ENCODE measurements around the gene SYNJ2.
A peak's percentile ranks its signal among the peaks of the same experiment; 100 is the strongest.

SYNJ2 gene

DNA sequence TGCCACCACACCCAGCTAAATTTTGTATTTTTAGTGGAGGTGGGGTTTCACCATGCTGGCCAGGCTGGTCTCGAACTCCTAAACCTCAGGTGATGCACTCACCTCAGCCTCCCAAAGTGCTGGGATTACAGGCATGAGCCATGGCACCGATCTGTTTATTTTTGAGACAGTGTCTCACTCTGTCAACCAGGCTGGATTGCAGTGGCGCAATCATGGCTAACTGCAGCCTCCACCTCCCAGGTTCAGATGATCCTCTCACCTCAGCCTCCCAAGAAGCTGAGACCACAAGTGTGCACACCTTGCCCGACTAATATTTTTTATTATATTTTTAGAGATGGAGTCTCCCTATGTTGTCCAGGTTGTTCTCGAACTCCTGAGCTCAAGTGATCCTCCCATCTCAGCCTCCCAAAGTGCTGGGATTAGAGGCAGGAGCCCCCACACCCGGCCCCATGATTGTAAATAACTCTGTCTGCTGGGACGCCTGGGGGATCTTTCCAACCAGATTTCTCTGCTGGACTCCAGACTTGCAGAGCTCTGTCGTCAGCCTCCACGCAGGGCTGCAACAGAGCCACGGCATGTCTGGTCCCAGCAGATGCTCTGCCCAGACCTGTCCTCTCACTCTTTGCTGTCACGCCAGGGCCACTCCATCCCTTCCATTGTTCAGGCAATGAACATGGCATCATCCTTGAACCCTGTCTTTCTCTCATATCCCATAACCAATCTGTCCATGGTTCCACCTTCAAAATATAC lies 25.3 kb downstream of the SYNJ2 start:
- H3K4me3 ChIP-seq: no peak overlapping the region
- no peak overlapping the region for H3K27ac ChIP-seq

DNA sequence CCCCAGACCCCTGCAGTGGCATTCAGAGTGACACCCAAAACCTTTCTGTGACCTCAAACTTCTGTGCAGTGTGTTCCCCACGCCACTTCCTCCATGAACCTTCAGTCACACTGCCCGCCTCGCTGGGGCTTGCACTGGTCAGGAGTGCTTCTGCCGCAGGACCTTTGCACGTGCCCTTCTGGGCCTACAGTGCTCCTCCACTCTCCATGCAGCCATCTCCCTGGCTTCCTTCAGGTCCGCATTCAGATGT lies 27.1 kb downstream of the SYNJ2 start:
- Histone ChIP-seq H3K27ac (peak overlapping the region in 9 of 21 experiments; percentile 1 to 67 (median 51)), H3K4me3 (no peak overlapping the region)

- Histone ChIP-seq H3K27ac (peak overlapping the region in 11 of 21 experiments; percentile 16 to 67 (median 51)), H3K4me3 (no peak overlapping the region)
These were observed 27.6 kb downstream of the SYNJ2 start for GRCh38 chr6:158009114-158009891.

DNA sequence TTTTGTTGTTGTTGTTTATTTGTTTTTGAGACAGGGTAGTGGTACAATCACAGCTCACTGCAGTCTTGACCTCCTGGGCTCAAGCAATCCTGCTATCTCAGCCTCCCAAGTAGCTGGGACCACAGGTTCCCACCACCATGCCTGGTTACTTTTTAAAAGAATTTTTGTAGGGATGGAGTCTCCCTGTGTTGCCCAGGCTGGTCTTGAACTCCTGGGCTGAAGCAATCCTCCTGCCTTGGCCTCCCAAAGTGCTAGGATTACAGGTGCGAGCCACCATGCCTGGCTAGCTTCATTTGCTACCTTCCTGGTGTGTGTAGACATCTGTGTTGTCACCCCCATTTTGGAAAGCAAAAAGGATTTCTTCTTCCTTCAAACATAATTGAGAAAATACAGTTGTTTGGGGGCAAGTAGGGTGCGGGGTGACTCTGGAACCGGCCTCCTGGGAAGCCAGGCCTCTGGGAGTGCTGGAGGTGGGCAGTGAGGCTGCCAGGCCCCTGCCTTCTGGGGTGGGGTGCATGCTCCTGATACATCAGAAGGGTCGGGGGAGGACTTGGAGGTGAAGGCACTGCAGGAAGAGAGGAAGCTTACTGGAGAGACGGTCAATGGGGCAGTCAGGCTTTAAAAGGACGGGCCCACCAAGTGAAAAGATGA lies 28.4 kb downstream of the SYNJ2 start:
- no peak overlapping the region for H3K4me3 ChIP-seq
- peak overlapping the region in 8 of 21 experiments; percentile 30 to 67 (median 52) for H3K27ac ChIP-seq

GRCh38 chr6:158010591-158011477 lies 29.2 kb downstream of the SYNJ2 start:
- Histone ChIP-seq H3K27ac (peak overlapping the region in 3 of 21 experiments; percentile 28 to 62 (median 30)), H3K4me3 (no peak overlapping the region)

- no peak overlapping the region for H3K4me3 ChIP-seq
- H3K27ac ChIP-seq: peak overlapping the region in 2 of 21 experiments; percentile 15 to 28
These were observed 29.8 kb downstream of the SYNJ2 start for GRCh38 chr6:158011478-158011920.

DNA sequence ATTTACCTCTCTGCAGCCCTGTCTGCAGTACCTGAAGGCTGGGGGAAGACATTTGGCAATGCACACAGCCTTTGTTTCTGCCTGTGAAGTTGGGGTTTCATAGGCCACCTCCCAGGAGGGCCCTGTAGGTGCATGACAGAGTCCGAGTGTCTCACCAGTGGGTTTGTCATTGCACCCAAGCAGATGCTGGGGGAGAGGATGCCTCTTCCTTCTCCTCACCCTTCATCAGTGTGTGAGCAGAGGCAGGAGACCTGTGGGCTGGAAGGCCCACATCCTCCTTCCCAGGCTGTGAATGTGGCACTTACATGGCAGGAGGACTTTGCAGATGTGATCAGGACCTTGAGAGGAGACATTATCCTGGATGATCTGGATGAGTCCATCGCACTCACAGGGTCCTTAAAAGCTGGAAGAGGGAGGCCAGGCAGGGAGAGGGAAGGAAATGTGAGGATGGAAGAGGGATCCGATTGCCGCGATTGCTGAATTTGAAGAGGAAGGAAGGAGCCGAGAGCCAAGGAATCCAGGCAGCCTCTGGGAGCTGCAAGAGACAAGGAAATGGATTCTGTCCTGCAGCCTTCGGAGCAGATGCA lies 30.4 kb downstream of the SYNJ2 start:
- peak overlapping the region in 1 of 21 experiments; percentile 15 for H3K27ac ChIP-seq
- H3K4me3 ChIP-seq: no peak overlapping the region

GRCh38 chr6:158013904-158014504 lies 32.3 kb downstream of the SYNJ2 start:
- H3K27ac ChIP-seq: no peak overlapping the region

DNA sequence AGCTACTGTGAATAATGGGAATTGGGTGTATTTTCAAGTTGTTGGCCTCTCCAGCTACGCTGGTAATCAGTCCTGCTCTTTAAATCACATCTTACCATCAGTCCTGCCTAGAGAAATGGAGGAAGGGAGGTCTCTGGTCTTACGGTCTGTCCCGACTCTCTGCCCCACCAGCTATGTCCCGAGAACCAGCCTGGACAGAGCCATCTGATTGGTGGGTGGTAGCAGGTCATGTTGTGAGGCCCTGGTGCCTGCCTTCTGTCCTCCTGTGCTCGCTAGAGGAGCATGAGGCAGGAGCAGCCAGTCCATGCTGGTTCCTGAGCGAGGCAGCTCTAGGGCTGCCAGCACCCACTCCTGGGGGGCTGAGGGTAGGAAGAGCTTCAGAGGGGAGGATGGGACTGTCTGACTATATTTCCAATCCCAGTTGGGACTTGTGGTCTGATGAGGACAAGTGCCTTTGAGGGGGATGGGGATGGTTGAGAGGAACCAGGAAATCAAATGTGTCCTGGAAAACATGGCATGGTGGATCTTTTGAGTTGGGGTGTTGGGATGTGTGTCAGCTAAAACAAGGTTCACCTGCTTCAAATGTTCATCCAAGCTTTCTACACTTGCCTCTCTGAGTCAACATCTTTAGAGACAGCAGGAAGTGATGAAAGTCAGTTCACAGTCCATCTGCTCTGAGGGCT lies 33.0 kb downstream of the SYNJ2 start:
- H3K4me3 ChIP-seq: no peak overlapping the region
- H3K27ac ChIP-seq: peak overlapping the region in 1 of 21 experiments; percentile 3

More at GRCh38 chr6:158013904-158014504, 32.3 kb downstream of the SYNJ2 start:
- no peak overlapping the region for H3K4me3 ChIP-seq

DNA sequence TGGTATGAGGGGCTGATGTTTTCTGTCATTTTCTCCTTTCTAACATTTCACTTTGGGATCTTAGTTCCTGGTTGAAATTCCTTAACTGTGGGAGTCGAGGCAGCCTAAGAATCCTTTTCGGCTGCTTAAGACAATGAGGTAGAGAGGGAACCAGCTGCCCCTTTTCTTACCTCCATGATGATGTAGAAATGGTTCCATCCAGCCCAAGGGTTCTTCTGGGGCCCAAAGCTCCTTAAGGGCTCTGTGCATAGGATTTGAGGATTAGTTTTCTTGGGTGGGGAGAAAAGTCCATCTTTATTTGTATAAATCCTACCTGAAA lies 33.5 kb downstream of the SYNJ2 start:
- Histone ChIP-seq H3K4me3 (no peak overlapping the region), H3K27ac (peak overlapping the region in 1 of 21 experiments; percentile 3)

DNA sequence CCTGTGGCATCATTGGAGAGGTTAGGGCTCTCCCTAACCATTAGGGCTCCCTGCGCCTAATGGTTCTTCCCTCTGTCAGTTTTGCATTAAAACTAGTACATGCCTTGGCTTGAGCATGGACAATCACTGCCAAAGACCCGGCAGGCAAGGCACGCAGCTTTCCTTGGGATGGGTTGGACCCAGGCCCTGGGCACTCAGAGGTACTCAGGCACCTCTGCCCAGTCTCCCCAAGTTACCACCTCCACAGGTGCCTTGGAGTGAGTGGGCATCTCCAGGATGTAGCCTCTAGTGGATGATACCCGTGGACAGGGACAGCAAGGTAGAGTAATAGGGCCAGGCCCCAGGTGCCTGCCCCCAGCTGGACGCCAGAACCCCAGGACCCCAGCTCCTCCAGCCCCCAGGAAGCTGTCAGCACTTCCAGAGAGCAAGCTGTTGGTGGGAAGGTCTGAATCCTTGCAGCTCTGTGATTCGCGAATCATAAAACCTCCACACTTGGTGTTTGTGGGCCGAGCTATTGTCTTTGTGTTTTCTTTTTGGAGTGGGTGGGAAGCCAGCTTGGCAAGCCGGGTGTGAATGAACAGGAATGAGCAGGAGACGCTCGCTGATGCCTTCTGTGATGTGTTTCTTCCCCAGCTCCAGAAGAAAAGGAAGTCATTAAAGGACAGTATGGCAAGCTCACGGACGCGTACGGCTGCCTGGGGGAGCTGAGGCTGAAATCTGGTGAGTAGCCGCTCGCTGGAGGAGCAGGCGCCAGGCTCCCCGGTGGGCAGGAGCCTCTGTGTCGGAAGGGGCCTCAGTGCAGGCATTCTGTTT lies 35.1 kb downstream of the SYNJ2 start:
- H3K4me3 ChIP-seq: peak overlapping the region in 1 of 7 experiments; percentile 18

DNA sequence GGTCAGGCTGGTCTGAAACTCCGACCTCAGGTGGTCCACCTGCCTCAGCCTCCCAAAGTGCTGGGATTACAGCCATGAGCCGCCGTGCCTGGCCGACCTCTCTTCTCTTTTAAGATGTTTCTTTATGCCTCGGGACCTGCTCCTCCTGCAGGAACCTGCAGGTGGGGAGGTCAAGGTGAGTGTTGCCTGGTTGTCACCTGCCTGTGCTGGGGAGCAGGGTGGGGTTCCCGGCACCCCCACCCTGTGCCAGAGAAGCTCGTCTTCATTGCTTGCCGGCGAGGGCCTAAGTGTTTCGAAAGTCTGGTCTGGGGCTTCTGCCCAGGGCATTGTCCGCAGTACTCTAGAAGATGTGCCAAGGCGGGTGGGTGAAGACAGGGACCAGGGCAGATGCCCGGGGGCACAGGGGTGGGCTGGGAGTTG lies 36.0 kb downstream of the SYNJ2 start:
- H3K27ac ChIP-seq: peak overlapping the region in 5 of 21 experiments; percentile 12 to 71 (median 27)
- H3K4me3 ChIP-seq: peak overlapping the region in 2 of 7 experiments; percentile 16 to 18

More for the DNA sequence above, 35.1 kb downstream of the SYNJ2 start:
- H3K27ac ChIP-seq: peak overlapping the region in 13 of 21 experiments; percentile 12 to 71 (median 45)

GRCh38 chr6:158018041-158018771 lies 36.5 kb downstream of the SYNJ2 start:
- Histone ChIP-seq H3K27ac (peak overlapping the region in 6 of 21 experiments; percentile 8 to 71 (median 32)), H3K4me3 (peak overlapping the region in 1 of 7 experiments; percentile 18)

DNA sequence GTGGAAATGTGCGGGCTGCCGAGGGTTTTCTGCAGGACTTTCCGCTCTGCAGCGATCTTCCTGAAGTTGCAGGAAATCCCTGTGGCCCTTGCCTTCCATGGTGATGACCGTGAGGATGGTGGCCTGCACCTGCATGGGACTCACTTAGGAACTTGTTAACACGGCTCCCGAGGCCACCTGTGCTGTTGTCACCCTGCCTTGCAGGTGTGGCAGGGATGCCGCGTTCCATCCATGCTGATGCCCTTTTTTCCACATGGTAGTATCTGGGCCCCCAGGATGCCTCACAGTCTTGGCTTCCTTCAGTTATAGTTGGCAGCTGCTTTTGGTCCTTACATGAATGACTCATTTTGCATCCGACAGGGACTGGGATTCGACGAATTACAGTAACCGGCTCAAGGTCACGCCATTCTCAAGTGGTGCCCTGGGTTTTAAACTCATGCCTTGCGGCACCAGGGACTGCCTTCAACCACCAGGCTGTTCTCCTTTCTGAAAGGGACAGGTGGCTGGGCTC lies 37.2 kb downstream of the SYNJ2 start:
- H3K27ac ChIP-seq: peak overlapping the region in 6 of 21 experiments; percentile 19 to 77 (median 50)
- H3K4me3 ChIP-seq: no peak overlapping the region

DNA sequence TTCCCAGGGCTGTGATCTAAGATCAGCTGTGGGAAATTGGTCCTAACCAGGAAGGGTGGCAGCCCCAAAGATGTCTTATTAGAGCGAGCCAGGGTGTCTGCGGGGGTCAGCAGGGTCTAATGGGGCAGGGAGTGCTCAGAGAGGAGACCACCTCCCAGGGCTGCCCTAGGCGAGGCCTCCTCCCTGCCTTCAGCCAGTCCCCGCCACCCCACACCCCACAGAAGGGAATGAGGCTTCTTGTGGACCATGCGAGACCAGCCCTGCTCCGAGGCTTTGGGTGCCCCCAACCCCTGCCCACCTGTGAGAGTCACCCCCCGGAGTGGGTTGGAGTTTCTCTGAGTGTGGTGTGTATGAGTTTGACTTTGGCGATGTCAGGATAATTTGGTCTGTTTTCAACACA lies 37.8 kb downstream of the SYNJ2 start:
- no peak overlapping the region for H3K4me3 ChIP-seq
- peak overlapping the region in 6 of 21 experiments; percentile 19 to 77 (median 50) for H3K27ac ChIP-seq

- no peak overlapping the region for H3K4me3 ChIP-seq
- H3K27ac ChIP-seq: peak overlapping the region in 3 of 21 experiments; percentile 13 to 77 (median 63)
These were observed 38.6 kb downstream of the SYNJ2 start for GRCh38 chr6:158020272-158020711.

Measured in skin epidermis (tissue), 12 donors.